Activated CD8-positive, alpha-beta memory T cell treated with anti-CD3 and anti-CD28 coated beads for 48 hours (primary cell): ENCODE data around the gene LEP.
"Not testable (repeated sequence)": the region's sequence is repeated elsewhere in the genome, so short reads cannot be mapped to it uniquely, and the experiment has no call there.

Experiments
- DNase-seq, 3 experiments: peaks; one replicate each; pipeline ENCODE4 v3.0.0-alpha.2; 2020; ENCODE audit warnings: low read depth in 2 of 3, low spot score in 2 of 3

Gene LEP

GRCh38 chr7:128210590-128211570, 30.2 kb upstream of the LEP start:
- no peak for DNase-seq

- no peak for DNase-seq
Observed at GRCh38 chr7:128211626-128212025, 29.5 kb upstream of the LEP start.

- DNase-seq = no peak
Observed at GRCh38 chr7:128214463-128214862, 26.6 kb upstream of the LEP start.

- DNase-seq = no peak
Observed at GRCh38 chr7:128215281-128215680, 25.8 kb upstream of the LEP start.

- DNase-seq = no peak
Observed at GRCh38 chr7:128215739-128216138, 25.3 kb upstream of the LEP start.

GRCh38 chr7:128217030-128217805, 23.9 kb upstream of the LEP start:
- no peak for DNase-seq

GRCh38 chr7:128217967-128218652, 23.0 kb upstream of the LEP start:
- no peak for DNase-seq

GRCh38 chr7:128219636-128220035, 21.4 kb upstream of the LEP start:
- DNase-seq = no peak

GRCh38 chr7:128221929-128222403, 19.1 kb upstream of the LEP start:
- DNase-seq = no peak

GRCh38 chr7:128226132-128226980, 14.7 kb upstream of the LEP start:
- DNase-seq = no peak

- no peak for DNase-seq
Observed at GRCh38 chr7:128227271-128227670, 13.8 kb upstream of the LEP start.

GRCh38 chr7:128231021-128231420, 10.1 kb upstream of the LEP start:
- DNase-seq = no peak

- DNase-seq = no peak
Observed at GRCh38 chr7:128231677-128232076, 9.4 kb upstream of the LEP start.

GRCh38 chr7:128233471-128233870, 7.6 kb upstream of the LEP start:
- no peak for DNase-seq

- no peak for DNase-seq
Observed at GRCh38 chr7:128234476-128235026, 6.5 kb upstream of the LEP start.

GRCh38 chr7:128235471-128235870, 5.6 kb upstream of the LEP start:
- no peak for DNase-seq

- DNase-seq = no peak
Observed at GRCh38 chr7:128236924-128237586, 4.0 kb upstream of the LEP start.

- not testable (repeated sequence) for DNase-seq
Observed at GRCh38 chr7:128239146-128239545, 1.9 kb upstream of the LEP start.

- no peak for DNase-seq
Observed at GRCh38 chr7:128242661-128243060, 1.6 kb downstream of the LEP start.

- DNase-seq = no peak
Observed at GRCh38 chr7:128243273-128243672, 2.2 kb downstream of the LEP start.
